Epithelial cell of proximal tubule (primary cell): ENCODE results near the gene SERTAD3. TPM values are rescaled to one million over a fixed set of nuclear protein-coding genes. Genes with fewer than 3 reads are reported as not detected.

Experiments used
- DNase-seq: peaks from one replicate; pipeline ENCODE4 v3.0.0-alpha.2; 2011; ENCODE audit warnings: low read depth
- H3K4me3 ChIP-seq: 2 replicates; pipeline ENCODE4 v1.5.1; 2011; ENCODE audit warnings: low read depth, mild to moderate bottlenecking, low read length
- CTCF ChIP-seq: conservative IDR thresholded peaks from 2 replicates; pipeline ENCODE4 v1.5.1; 2012; ENCODE audit warnings: low read depth, mild to moderate bottlenecking, low read length
- total RNA-seq: library from RNA; depleted of rRNA; stranded (reverse); fragments of >200 nt; gene quantifications from 2 replicates; pipeline ENCODE4 v1.2.3, GENCODE V29; 2015

The SERTAD3 gene
- total RNA-seq, 1 donor from 2014 or later, result 11.3 TPM

GRCh38 chr19:40400559-40400958 is 43.6 kb downstream of the SERTAD3 start:
- no peak for DNase-seq
- no peak overlapping the region for H3K4me3 ChIP-seq
- TF ChIP-seq CTCF, result no peak

GRCh38 chr19:40398417-40399131 is 45.6 kb downstream of the SERTAD3 start:
- DNase-seq, result no peak
- no peak for TF ChIP-seq CTCF
- no peak overlapping the region for H3K4me3 ChIP-seq

- H3K4me3 ChIP-seq, result no peak overlapping the region
- DNase-seq, result no peak
- TF ChIP-seq CTCF, result no peak
Measured at GRCh38 chr19:40397568-40397906, 46.6 kb downstream of the SERTAD3 start.

GRCh38 chr19:40396886-40397567 is 47.1 kb downstream of the SERTAD3 start:
- no peak for DNase-seq
- H3K4me3 ChIP-seq, result no peak overlapping the region
- no peak for TF ChIP-seq CTCF

GRCh38 chr19:40395956-40396355 is 48.2 kb downstream of the SERTAD3 start:
- H3K4me3 ChIP-seq, result no peak overlapping the region
- no peak for DNase-seq
- no peak for TF ChIP-seq CTCF

- no peak for TF ChIP-seq CTCF
- no peak for DNase-seq
Measured at GRCh38 chr19:40394816-40395210, 49.3 kb downstream of the SERTAD3 start.

More at GRCh38 chr19:40394816-40395210, 49.3 kb downstream of the SERTAD3 start:
- no peak overlapping the region for H3K4me3 ChIP-seq
